ENCODE results near the gene CDH5.

- TF ChIP-seq CTCF (IDR thresholded peaks at IDR 0.05), result no peak
- TF ChIP-seq POLR2A (IDR thresholded peaks at IDR 0.05), result no peak
These were observed 15.9 kb downstream of the CDH5 start for GRCh38 chr16:66382171-66382965.
